NCI-H1436 treated with DMSO at 0.1 percent for 48 hours (cell line): ENCODE data around the gene TOX2.

Source experiments
- DNase-seq: peaks from one replicate; lab custom pipeline; 2025; lab: John Stamatoyannopoulos, UW

The TOX2 gene

GRCh38 chr20:43915211-43916072 is 790 bp downstream of the TOX2 start:
- no peak for DNase-seq

GRCh38 chr20:43916073-43916880 is 1.6 kb downstream of the TOX2 start:
- DNase-seq, result no peak

GRCh38 chr20:43916881-43917371 is 2.3 kb downstream of the TOX2 start:
- no peak for DNase-seq

- DNase-seq, result no peak
Observed at GRCh38 chr20:43917380-43917779, 2.7 kb downstream of the TOX2 start.

GRCh38 chr20:43919686-43920403 is 5.2 kb downstream of the TOX2 start:
- no peak for DNase-seq

GRCh38 chr20:43920797-43921196 is 6.1 kb downstream of the TOX2 start:
- no peak for DNase-seq

GRCh38 chr20:43921227-43921780 is 6.7 kb downstream of the TOX2 start:
- no peak for DNase-seq

- DNase-seq, result no peak
Observed at GRCh38 chr20:43922614-43923013, 8.0 kb downstream of the TOX2 start.

GRCh38 chr20:43923322-43923721 is 8.7 kb downstream of the TOX2 start:
- DNase-seq, result no peak

- DNase-seq, result no peak
Observed at GRCh38 chr20:43923917-43924316, 9.3 kb downstream of the TOX2 start.

- no peak for DNase-seq
Observed at GRCh38 chr20:43925215-43925614, 10.6 kb downstream of the TOX2 start.

GRCh38 chr20:43925801-43926200 is 11.1 kb downstream of the TOX2 start:
- peak; percentile 25 for DNase-seq

- no peak for DNase-seq
Observed at GRCh38 chr20:43926287-43927050, 11.8 kb downstream of the TOX2 start.

- DNase-seq, result no peak
Observed at GRCh38 chr20:43931976-43932375, 17.3 kb downstream of the TOX2 start.

GRCh38 chr20:43934833-43935232 is 20.2 kb downstream of the TOX2 start:
- DNase-seq, result no peak

- no peak for DNase-seq
Observed at GRCh38 chr20:43936104-43936770, 21.6 kb downstream of the TOX2 start.

GRCh38 chr20:43936805-43937204 is 22.2 kb downstream of the TOX2 start:
- DNase-seq, result no peak

GRCh38 chr20:43937591-43937990 is 22.9 kb downstream of the TOX2 start:
- DNase-seq, result no peak

- DNase-seq, result no peak
Observed at GRCh38 chr20:43938017-43938655, 23.5 kb downstream of the TOX2 start.
